HG03025 (cell line): ENCODE results near the gene TNFSF12.
A peak's percentile ranks its signal among the peaks of the same experiment; 100 is the strongest.

Experiments used
- ATAC-seq: cut with Tn5 transposase; IDR thresholded peaks from one replicate; pipeline ENCODE4 v1.9.1; 2021; ENCODE audit warnings: mild to moderate bottlenecking, moderate library complexity; ENCODE audit not compliant: unreplicated experiment, low FRiP score

The TNFSF12 gene

DNA sequence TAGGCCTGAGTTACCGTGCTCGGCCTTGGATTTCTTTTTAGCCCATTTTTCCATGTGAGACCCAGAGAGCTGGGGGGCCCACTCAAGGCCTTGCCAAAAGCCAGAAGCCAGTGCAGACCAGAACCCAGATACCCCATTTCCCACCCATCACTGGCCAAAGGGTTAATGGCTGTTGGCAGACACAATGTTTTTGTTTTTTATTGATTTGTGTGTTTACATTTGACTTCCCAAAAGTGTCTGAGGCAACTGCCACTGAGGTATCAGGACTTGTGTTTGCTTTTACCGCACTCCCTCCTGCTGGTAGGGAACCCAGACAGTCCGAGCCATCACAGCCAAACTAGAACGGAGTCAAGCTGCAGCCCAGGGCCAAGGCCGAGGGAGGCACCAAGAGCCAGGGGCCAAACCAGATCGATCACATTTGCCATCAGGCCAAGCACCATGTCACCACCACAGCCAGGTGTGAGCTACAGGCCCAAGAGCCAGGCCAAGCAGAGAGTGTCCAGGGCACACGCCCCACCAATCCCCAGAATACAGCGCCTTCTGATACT lies 7.7 kb upstream of the TNFSF12 start:
- ATAC-seq, result no peak

DNA sequence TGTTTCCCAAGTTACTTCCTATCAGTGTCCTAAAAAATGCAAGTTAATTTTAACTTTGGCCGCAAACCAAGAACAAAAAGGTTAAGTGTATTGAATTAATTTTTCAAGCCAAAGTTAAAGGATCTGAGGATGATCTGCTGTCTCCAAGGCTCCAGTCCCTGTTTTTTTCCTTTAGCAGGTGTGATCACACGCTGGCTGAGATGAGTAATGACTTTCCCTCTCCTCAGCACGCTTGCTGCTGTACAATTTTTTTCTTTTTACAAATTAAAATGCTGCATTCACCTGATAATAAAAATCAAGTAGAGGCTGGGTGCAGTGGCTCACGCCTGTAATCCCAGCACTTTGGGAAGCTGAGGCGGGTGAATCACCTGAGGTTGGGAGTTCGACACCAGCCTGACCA lies 3.9 kb upstream of the TNFSF12 start:
- ATAC-seq, result no peak

DNA sequence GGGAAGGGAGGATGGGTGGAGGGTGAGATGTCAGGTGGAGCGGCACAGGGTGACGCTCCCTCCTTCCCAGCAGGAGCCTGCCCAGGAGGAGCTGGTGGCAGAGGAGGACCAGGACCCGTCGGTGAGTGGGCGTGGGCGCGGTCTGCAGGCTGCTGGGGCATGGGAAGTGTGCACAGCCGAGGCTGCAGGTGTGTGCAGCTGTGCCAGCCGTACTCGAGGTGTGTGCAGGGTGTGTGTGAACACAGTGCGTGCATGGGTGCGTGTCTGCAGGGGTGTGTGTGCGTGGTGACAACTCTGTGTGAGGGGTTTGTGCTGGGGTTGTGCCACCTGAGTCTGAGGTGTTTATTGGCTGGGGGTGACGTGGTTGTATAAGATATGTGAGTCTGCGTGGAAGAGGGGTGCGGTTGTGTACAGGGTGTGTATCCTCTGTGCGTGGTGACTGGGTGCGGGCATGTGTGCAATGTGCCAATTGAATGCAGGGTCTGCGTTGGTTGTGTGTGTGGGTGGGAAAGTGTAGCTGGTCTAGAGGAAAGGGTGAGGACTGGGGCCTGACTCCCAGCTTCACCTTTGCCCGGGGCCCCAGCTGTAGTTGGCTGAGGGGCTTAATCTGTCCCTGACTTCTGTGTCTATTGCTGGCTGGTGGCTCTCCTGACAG lies 670 bp downstream of the TNFSF12 start:
- ATAC-seq, result no peak

DNA sequence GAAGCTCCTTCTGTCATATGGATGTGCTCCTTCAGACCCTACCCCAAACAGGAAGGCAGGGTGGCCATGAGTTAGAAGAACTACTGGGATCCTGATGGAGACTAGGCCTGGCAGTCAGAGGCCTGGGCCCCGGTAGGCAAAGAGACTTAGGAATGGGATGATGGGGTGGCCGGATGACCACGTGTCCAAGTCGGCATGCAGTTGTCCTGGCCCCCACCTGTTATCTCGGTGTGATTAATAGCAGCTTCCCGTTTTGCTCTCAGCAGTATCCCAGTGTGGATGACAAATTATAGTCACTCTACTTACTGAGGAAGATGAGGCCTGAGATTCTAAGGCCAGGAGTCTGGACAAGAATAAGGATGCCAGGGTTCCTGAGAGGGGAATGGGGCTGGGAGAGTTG lies 1.5 kb downstream of the TNFSF12 start:
- no peak for ATAC-seq

DNA sequence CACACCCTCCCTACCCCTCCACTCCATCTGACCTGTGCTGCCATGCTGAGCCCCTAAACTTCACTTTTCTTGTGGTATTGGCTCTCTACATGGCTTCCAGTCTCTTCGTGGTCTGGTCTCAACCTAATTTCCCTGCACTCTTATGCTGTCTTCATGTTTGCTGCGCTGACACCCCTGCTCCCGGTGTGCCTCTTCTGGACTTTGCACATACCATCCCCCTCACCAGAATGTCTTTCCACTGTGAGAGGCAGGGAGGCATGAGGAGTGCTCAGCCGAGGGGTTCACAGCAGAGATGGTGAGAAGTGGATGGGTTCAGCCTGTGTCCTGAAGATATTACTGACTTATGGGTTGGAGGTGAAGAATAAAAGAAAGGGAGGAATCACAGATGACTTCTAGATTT lies 2.5 kb downstream of the TNFSF12 start:
- no peak for ATAC-seq

DNA sequence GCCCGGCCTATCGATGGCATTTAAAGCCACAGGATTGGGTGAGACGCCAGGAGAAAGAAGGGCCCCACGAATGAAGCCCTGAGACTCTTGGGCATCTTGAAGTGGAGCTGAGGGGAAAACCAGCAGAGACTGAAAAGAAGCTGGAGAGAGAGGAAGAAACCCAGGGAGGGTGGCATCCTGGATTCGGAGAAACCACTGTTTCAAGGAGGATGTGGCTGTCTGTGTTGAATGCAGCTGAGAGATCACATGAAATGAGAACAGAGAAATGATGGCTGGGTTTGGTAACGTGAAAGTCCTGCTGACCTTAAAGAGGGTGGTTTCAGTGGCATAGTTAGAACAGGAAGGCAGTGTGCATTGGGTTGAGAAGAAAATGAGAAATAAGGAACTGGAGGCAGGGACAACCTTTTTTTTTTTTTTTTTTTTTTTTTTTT lies 3.8 kb downstream of the TNFSF12 start:
- no peak for ATAC-seq

DNA sequence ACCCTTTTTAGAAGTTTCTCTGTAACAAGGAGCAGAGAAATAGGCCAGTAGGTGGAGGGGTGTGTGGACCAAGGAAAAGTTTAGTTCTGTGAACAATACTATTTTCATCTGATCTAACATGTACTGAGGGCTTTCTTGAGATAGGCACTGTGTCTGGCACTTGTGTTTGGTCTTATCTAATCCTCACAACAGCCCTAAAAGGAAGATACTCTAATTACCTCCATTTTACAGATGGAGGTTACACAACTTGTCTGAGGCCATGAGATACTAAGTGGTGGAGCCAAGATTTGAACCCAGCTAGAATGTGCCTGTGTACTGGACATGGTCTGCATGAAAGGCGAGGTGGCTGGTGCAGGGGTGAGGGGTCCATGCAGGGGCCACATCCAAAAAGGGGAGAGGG lies 4.5 kb downstream of the TNFSF12 start:
- no peak for ATAC-seq

DNA sequence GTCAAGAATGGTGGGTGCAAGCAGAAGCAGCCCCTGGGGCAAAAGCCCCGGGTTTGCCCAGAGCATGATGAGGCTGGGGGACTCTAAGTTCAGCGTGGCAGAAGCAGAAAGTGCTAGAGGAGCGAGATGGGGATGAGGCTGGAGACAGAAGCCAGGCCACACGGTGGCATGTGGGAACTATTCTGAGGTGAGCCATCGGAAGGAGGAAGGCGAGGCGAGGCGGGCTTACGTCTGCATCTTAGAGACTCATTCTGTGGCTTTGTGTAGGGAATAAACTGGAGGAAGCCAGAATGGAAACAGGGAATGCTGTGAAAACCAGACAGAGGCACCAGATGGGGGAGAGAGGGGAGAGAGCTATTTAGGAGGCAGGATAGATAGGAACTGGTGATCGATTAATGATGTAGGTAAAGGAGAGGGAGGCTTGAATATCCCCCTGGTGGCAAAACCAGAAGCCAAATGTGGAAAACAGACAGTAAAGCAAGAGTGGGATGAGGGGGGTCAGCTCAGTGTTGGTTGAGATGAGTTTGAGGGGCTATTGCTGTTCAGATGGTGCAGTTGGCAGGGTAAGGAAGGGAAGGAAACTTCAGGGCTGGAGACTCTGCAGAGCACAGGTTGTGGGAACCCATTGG lies 6.6 kb downstream of the TNFSF12 start:
- ATAC-seq, result no peak

DNA sequence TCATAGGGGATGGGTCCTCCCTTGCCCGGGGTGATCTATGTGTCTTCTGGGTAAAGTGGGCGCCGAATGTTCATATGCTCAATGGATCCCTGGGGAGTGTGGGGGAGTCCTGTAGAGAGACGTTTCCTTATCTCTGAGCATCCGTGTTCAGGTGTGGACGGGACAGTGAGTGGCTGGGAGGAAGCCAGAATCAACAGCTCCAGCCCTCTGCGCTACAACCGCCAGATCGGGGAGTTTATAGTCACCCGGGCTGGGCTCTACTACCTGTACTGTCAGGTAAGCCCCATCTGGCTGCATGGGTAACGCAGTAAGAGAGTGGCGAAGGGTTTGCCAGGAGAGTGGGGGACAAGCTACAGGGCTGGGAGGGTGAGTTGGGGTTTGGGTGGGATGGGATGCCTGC lies 7.8 kb downstream of the TNFSF12 start:
- ATAC-seq, result no peak

DNA sequence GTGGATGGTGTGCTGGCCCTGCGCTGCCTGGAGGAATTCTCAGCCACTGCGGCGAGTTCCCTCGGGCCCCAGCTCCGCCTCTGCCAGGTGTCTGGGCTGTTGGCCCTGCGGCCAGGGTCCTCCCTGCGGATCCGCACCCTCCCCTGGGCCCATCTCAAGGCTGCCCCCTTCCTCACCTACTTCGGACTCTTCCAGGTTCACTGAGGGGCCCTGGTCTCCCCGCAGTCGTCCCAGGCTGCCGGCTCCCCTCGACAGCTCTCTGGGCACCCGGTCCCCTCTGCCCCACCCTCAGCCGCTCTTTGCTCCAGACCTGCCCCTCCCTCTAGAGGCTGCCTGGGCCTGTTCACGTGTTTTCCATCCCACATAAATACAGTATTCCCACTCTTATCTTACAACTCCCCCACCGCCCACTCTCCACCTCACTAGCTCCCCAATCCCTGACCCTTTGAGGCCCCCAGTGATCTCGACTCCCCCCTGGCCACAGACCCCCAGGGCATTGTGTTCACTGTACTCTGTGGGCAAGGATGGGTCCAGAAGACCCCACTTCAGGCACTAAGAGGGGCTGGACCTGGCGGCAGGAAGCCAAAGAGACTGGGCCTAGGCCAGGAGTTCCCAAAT lies 8.4 kb downstream of the TNFSF12 start:
- ATAC-seq, result no peak

DNA sequence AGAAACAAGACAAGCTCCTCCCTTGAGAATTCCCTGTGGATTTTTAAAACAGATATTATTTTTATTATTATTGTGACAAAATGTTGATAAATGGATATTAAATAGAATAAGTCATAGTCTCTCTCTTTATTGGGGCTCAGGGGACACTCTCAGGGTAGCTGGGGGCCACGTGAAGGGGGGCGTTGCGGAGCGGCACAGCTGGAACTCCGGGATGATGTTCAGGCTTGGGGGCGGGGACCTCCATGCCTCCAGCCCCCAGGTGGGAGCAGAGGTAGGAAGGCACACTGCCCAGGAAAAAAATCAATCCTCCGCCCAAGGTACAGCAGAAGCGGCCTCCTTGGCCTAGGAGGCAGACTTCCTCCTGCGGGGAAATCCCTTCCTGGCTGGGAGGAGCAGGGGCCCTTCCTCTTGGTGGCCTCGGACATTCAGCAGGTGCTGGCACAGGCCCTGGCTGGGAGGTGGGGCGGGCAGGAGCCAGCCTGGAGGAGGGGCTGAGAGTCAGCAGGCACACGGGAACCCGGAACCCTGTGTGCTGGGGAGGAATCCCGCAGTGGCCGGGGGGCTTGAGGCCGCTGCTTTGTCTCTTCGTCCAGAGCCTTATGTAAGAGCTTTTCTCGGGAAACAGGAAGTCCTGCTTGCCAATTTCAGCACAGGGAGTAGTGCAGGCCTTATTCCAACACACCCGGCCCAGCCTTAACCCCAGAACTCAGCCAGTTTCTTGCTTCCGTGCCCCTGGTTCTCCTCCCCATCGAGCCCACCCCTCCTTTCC lies 9.1 kb downstream of the TNFSF12 start:
- ATAC-seq, result no peak

DNA sequence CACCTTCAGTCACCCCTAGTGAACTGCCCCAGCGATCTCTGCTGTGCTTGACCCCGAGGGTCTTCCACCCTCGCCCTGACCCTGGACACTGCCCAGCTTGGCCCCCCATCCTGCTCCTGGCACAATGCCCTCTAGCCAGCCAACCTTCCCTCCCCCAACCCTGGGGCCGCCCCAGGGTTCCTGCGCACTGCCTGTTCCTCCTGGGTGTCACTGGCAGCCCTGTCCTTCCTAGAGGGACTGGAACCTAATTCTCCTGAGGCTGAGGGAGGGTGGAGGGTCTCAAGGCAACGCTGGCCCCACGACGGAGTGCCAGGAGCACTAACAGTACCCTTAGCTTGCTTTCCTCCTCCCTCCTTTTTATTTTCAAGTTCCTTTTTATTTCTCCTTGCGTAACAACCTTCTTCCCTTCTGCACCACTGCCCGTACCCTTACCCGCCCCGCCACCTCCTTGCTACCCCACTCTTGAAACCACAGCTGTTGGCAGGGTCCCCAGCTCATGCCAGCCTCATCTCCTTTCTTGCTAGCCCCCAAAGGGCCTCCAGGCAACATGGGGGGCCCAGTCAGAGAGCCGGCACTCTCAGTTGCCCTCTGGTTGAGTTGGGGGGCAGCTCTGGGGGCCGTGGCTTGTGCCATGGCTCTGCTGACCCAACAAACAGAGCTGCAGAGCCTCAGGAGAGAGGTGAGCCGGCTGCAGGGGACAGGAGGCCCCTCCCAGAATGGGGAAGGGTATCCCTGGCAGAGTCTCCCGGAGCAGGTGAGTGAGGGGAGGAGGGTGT lies 9.9 kb downstream of the TNFSF12 start, which contains the start of gene TNFSF13:
TSS of gene TNFSF13 (plus strand) at position 207 of the 776 bp plus-strand sequence. CDS start at position 497, 290 bp downstream.
- no peak for ATAC-seq

DNA sequence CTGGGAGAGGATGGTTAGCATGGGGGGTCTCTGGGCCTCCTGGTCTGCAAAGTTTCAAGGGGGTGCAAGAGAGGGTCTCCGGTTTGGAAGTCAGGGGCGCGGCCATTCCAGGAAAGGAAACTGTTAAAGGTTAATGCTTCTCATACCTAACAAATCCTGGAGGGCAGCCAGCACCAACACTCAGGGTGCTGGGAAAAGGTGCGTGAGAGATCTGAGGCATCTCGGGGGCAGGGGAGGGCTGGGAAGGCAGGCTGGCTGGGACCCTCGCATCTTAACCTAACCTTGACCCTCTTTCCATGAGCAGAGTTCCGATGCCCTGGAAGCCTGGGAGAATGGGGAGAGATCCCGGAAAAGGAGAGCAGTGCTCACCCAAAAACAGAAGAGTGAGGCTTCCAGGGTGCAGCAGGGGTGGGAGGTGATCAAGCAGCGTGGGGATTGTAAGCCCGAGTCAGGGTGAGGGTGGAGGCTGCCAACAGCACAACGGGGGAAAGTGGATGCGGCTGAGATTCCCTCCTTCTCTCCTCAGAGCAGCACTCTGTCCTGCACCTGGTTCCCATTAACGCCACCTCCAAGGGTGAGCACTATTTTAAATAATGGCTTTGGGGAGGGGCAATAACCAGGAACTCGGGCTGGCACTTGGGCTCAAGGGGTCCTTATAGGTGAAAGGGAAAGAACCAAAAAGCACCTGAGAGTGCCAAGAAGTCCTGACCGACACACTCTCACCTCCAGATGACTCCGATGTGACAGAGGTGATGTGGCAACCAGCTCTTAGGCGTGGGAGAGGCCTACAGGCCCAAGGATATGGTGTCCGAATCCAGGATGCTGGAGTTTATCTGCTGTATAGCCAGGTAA lies 10.7 kb downstream of the TNFSF12 start:
- ATAC-seq, result no peak

DNA sequence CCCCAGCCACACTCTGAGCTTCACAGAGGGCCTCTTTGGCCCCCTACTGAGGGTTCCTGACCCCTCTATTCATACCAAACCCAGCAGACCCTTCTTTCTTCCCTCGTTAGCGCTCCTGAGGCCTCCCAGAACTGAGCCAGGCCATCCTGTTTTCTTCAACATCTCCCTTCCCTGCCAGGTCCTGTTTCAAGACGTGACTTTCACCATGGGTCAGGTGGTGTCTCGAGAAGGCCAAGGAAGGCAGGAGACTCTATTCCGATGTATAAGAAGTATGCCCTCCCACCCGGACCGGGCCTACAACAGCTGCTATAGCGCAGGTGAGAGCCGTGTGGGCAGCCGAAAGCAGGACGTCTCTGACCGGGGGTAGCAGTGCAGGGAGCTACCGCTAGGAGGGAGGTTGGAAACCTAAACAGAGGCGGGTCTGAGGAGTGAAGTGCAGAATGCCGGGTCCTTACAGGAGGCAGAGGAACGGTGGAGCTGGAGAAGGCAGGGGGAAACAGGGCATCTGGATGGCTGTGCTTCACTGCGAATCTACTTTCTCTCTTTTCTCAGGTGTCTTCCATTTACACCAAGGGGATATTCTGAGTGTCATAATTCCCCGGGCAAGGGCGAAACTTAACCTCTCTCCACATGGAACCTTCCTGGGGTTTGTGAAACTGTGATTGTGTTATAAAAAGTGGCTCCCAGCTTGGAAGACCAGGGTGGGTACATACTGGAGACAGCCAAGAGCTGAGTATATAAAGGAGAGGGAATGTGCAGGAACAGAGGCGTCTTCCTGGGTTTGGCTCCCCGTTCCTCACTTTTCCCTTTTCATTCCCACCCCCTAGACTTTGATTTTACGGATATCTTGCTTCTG lies 11.5 kb downstream of the TNFSF12 start:
- no peak for ATAC-seq

DNA sequence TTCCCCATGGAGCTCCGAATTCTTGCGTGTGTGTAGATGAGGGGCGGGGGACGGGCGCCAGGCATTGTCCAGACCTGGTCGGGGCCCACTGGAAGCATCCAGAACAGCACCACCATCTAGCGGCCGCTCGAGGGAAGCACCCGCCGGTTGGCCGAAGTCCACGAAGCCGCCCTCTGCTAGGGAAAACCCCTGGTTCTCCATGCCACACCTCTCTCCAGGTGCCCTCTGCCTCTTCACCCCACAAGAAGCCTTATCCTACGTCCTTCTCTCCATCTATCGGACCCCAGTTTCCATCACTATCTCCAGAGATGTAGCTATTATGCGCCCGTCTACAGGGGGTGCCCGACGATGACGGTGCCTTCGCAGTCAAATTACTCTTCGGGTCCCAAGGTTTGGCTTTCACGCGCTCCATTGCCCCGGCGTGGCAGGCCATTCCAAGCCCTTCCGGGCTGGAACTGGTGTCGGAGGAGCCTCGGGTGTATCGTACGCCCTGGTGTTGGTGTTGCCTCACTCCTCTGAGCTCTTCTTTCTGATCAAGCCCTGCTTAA lies 12.2 kb downstream of the TNFSF12 start:
- ATAC-seq, result peak; percentile 57

DNA sequence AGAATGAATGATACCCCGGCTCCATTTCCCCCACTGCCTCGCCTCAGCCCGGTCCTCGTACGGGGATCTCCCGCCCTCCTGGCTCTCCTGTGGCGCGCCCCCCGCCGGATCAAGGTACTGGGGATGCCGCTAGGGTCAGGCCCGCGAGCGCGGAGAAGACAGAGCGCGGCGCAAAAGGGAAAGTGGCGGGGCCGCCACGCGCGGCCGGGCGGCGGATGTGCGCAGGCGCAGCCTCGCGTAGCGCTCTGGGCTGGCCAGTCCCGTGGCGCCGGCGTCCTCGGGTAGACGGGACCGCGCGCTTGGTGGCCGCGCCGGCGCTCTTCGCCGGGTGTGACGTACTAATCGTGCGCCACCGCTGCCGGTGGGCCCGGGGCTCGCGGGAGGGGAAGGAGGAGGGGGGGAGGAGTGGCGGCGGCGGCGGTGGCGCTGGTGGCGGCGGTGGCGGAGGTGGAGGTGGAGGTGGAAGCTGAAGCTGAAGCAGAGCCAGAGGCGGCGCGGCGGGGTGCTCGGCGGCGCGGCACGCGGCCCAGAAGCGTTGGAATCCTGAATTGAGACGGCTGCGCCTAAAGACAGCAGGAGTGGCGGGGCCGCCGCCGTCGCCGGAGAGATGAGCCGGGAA lies 12.8 kb downstream of the TNFSF12 start, which contains the start of gene SENP3:
TSS of gene SENP3 (plus strand) at position 331 of the 619 bp plus-strand sequence. CDS start 1,158 bp downstream, outside the sequence.
- peak; percentile 61 for ATAC-seq

DNA sequence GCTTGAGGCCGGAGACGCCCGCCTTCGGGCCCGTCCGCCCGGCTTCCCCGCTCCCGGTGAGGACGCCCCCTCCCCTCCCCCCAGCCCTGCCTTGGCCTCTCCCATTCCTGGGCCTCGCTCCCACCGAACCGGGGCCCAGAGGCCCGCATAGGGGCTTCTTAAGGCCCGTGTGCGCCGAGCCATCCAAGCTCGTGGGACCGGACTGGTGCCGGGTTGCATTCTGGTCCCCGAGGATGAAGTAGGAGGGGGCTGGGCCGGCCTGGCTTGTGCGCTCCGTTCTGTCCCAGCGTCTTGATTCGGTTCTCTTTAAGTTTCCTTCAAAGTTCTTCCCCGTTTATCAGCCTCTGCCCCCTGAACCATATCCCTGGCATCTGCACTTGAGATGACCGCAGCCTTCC lies 13.3 kb downstream of the TNFSF12 start:
- ATAC-seq, result no peak
